Endodermal cell (in vitro differentiated cells): ENCODE data around the gene DMGDH. TPM values are rescaled to one million over a fixed set of nuclear protein-coding genes. Genes with fewer than 3 reads are reported as not detected.

Experiments
- DNase-seq: peaks from one replicate; pipeline ENCODE4 v3.0.0-alpha.2; 2017
- H3K27ac ChIP-seq: 2 replicates; pipeline ENCODE4 v1.5.1; 2013; ENCODE audit warnings: mild to moderate bottlenecking, low read depth, low read length, moderate library complexity
- H3K27me3 ChIP-seq: 2 replicates; pipeline ENCODE4 v1.6.1; 2013; ENCODE audit warnings: mild to moderate bottlenecking, low read length, moderate library complexity; ENCODE audit not compliant: insufficient read depth, control insufficient read depth, poor library complexity, severe bottlenecking
- H3K36me3 ChIP-seq: 2 replicates; pipeline ENCODE4 v1.7.0; 2013; ENCODE audit warnings: mild to moderate bottlenecking, low read length, moderate library complexity; ENCODE audit not compliant: control insufficient read depth, insufficient read depth
- H3K4me1 ChIP-seq: one replicate; pipeline ENCODE4 v1.7.0; 2013; ENCODE audit warnings: low read length; ENCODE audit not compliant: control insufficient read depth, insufficient read depth
- H3K4me3 ChIP-seq: 2 replicates; pipeline ENCODE4 v1.5.1; 2013; ENCODE audit warnings: mild to moderate bottlenecking, low read length, moderate library complexity
- H3K9ac ChIP-seq: 2 replicates; pipeline ENCODE4 v1.6.1; 2013; ENCODE audit warnings: mild to moderate bottlenecking, low read length, moderate library complexity; ENCODE audit not compliant: poor library complexity, severe bottlenecking; ENCODE audit errors: extremely low read depth
- H3K9me3 ChIP-seq: 2 replicates; pipeline ENCODE4 v1.6.1; 2013; ENCODE audit warnings: mild to moderate bottlenecking, low read length, moderate library complexity; ENCODE audit not compliant: control insufficient read depth
- H3K27ac Mint-ChIP-seq: 2 replicates; pipeline ENCODE4 v1.8.0; 2020; ENCODE audit warnings: mixed read lengths
- H3K27me3 Mint-ChIP-seq: 2 replicates; pipeline ENCODE4 v1.8.0; 2021; ENCODE audit warnings: mild to moderate bottlenecking, mixed read lengths; ENCODE audit not compliant: insufficient read depth
- H3K36me3 Mint-ChIP-seq: 2 replicates; pipeline ENCODE4 v1.8.0; 2020; ENCODE audit warnings: low read depth, mixed read lengths
- H3K4me1 Mint-ChIP-seq: 2 replicates; pipeline ENCODE4 v1.8.0; 2020; ENCODE audit warnings: mixed read lengths
- H3K4me3 Mint-ChIP-seq: 2 replicates; pipeline ENCODE4 v1.8.0; 2020; ENCODE audit warnings: mild to moderate bottlenecking, moderate library complexity, mixed read lengths
- H3K9me3 Mint-ChIP-seq: 2 replicates; pipeline ENCODE4 v1.8.0; 2020; ENCODE audit warnings: mild to moderate bottlenecking, mixed read lengths
- WGBS, 2 experiments: methylation state at CpG; one replicate each; pipeline versions ENCODE4 v1.1.5 to v1.1.7; 2013; ENCODE audit warnings: missing lambda C conversion rate in 2 of 2, mixed read lengths in 1 of 2; ENCODE audit not compliant: insufficient coverage in 1 of 2, insufficient read length in 1 of 2; 5-methylcytosine and 5-hydroxymethylcytosine counted together
- total RNA-seq, 2 donors: library from RNA; stranded (reverse); fragmentation: NEBNext Ultra II Directional in 1 of 2; extraction: Animal tissue kit (Norgen Biotek cat#: 25700) in 1 of 2; gene quantifications; 2 replicates in 1 of 2; 3 replicates in 1 of 2; pipeline ENCODE4 v1.2.1, GENCODE V29; 2021
- TF ChIP-seq, protein P1 (sequence below): fragments of 200-600 bp; sonication (generic); conservative IDR thresholded peaks from 2 replicates; pipeline ENCODE4 v1.5.0; 2021; ENCODE audit warnings: antibody characterized with exemption, mild to moderate bottlenecking

The DMGDH gene
- total RNA-seq, 2 donors from 2014 or later = 0.73 to 4.7 TPM

DNA sequence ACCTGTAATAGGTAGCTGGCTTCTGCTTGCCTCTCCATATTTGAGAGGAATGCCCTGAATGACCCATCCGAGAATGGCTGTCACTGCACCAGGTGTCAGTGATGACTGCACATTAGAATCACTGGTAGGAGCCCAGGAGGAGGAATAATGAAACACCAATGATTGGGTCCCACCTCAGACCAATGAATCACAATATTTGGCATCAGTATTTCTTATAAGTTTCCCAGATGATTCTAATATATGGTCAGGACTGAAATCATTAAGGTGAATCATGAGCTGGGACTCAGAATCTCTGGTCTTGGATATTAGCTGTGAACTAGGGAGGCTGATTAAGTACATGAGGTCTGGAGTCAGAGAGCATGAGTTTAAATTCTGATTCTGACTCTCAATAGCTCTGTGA lies 107.7 kb downstream of the DMGDH start:
- 97 to 100% methylated on average over 1 of the region's 1 CpG for WGBS, 2 experiments

DNA sequence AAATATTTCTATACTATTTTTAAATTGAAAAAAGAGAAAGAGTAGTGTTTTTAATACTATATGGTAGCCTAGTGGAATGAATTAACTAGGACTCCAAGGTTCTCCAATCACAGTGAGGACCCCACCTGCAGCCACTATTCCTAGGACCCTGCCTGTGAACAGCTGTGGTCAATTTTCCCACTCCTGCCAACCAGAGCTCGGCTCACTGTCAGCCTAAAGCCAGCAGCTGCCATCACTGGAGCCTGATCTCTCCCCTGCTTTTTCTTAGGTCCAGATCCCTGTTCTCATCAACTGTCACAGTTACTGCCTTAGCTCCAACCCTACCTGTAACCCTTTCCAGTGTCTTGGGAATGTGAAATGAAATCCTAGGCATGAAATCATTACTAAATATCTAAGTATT lies 109.7 kb downstream of the DMGDH start:
- peak overlapping the region; percentile 6 for H3K27ac Mint-ChIP-seq
- no peaks in the 10 kb centered on the region for H3K27me3 ChIP-seq
- peaks cover 26% of the 10 kb centered on the region for H3K36me3 ChIP-seq
- H3K4me3 Mint-ChIP-seq = no peak overlapping the region
- H3K27me3 Mint-ChIP-seq = no peaks in the 10 kb centered on the region
- H3K27ac ChIP-seq = no peak overlapping the region
- H3K4me1 ChIP-seq = peaks cover 4% of the 10 kb centered on the region
- no peaks in the 10 kb centered on the region for H3K9me3 Mint-ChIP-seq
- peaks cover 26% of the 10 kb centered on the region for H3K4me1 Mint-ChIP-seq
- TF ChIP-seq, protein P1, sequence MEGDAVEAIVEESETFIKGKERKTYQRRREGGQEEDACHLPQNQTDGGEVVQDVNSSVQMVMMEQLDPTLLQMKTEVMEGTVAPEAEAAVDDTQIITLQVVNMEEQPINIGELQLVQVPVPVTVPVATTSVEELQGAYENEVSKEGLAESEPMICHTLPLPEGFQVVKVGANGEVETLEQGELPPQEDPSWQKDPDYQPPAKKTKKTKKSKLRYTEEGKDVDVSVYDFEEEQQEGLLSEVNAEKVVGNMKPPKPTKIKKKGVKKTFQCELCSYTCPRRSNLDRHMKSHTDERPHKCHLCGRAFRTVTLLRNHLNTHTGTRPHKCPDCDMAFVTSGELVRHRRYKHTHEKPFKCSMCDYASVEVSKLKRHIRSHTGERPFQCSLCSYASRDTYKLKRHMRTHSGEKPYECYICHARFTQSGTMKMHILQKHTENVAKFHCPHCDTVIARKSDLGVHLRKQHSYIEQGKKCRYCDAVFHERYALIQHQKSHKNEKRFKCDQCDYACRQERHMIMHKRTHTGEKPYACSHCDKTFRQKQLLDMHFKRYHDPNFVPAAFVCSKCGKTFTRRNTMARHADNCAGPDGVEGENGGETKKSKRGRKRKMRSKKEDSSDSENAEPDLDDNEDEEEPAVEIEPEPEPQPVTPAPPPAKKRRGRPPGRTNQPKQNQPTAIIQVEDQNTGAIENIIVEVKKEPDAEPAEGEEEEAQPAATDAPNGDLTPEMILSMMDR = no peak
- H3K36me3 Mint-ChIP-seq = peaks cover 22% of the 10 kb centered on the region
- no peak for DNase-seq
- H3K9me3 ChIP-seq = no peaks in the 10 kb centered on the region
- H3K4me3 ChIP-seq = no peak overlapping the region
- H3K9ac ChIP-seq = no peak overlapping the region
- 60 to 88% methylated on average over 1 of the region's 1 CpG for WGBS, 2 experiments

More for the DNA sequence above, 107.7 kb downstream of the DMGDH start:
- TF ChIP-seq, protein P1 = no peak
- Histone ChIP-seq H3K4me3 (no peak overlapping the region), H3K36me3 (peaks cover 23% of the 10 kb centered on the region), H3K4me1 (peaks cover 4% of the 10 kb centered on the region), H3K9me3 (no peaks in the 10 kb centered on the region), H3K27ac (no peak overlapping the region), H3K27me3 (no peaks in the 10 kb centered on the region), H3K9ac (no peak overlapping the region)
- no peak for DNase-seq
- Mint-ChIP-seq H3K27me3 (no peaks in the 10 kb centered on the region), H3K27ac (no peak overlapping the region), H3K36me3 (peaks cover 16% of the 10 kb centered on the region), H3K4me1 (peaks cover 29% of the 10 kb centered on the region), H3K9me3 (no peaks in the 10 kb centered on the region), H3K4me3 (no peak overlapping the region)

DNA sequence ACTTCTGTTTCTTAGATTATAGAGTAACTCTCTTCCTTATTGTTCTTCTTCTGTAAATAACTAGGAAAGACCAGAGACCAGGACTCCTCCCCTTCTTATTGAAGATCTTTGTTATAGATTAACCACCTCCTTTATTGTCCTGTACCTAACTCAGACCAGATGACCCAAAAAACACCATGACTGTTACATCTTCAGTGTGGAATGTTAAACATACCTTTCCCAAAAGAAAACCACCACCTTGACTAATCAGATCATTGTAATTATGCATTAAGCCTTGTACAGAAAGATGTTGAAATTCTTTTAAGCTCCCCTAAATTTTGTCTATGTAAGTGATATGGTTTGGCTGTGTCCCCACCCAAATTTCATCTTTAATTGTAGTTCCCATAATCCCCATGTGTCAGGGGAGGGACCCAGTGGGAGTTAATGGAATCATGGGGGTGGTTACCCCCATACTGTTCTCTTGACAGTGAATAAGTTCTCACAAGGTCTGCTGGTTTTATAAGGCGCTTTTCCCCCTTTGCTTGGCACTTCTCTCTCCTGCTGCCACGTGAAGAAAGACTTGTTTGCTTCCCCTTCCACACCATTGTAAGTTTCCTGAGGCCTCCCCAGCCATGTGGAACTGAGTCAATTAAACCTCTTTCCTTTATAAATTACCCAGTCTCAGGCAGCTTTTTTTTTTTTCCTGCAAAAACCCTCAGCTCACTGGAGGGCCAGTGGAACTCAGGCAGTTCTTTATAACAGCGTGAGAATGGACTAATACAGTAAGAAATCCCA lies 110.6 kb downstream of the DMGDH start:
- H3K27me3 ChIP-seq = no peaks in the 10 kb centered on the region
- no peak overlapping the region for H3K4me3 Mint-ChIP-seq
- H3K9me3 ChIP-seq = no peaks in the 10 kb centered on the region
- H3K36me3 ChIP-seq = peaks cover 22% of the 10 kb centered on the region
- H3K9ac ChIP-seq = no peak overlapping the region
- H3K36me3 Mint-ChIP-seq = peaks cover 26% of the 10 kb centered on the region
- no peaks in the 10 kb centered on the region for H3K9me3 Mint-ChIP-seq
- no peaks in the 10 kb centered on the region for H3K4me1 ChIP-seq
- H3K27me3 Mint-ChIP-seq = no peaks in the 10 kb centered on the region
- peaks cover 20% of the 10 kb centered on the region for H3K4me1 Mint-ChIP-seq
- no peak overlapping the region for H3K27ac ChIP-seq
- TF ChIP-seq, protein P1 = no peak
- DNase-seq = no peak
- no peak overlapping the region for H3K4me3 ChIP-seq
- H3K27ac Mint-ChIP-seq = peak overlapping the region; percentile 33
- WGBS, 2 experiments = 70 to 79% methylated on average over 2 to 3 of the region's 3 CpGs
